Esophagus mucosa (tissue), 1 donor: ENCODE measurements around the gene PPFIBP2. TPM values are rescaled to one million over a fixed set of nuclear protein-coding genes. Genes with fewer than 3 reads are reported as not detected.

ENCODE experiments used
- ATAC-seq: fragments of 200-7000 bp; cut with Tn5 transposase; one replicate; pipeline ENCODE4 v1.9.1; 2020
- total RNA-seq: library from RNA; stranded (reverse); gene quantifications from one replicate; pipeline ENCODE4 v1.2.4, GENCODE V29; 2023
- donor health status: DM: yes; HTN: yes; CAD: no.

The PPFIBP2 gene
- total RNA-seq, 1 donor from 2014 or later: 33.4 TPM

- ATAC-seq: peak; percentile 29
Measured at GRCh38 chr11:7604331-7604955, 90.6 kb downstream of the PPFIBP2 start.

DNA sequence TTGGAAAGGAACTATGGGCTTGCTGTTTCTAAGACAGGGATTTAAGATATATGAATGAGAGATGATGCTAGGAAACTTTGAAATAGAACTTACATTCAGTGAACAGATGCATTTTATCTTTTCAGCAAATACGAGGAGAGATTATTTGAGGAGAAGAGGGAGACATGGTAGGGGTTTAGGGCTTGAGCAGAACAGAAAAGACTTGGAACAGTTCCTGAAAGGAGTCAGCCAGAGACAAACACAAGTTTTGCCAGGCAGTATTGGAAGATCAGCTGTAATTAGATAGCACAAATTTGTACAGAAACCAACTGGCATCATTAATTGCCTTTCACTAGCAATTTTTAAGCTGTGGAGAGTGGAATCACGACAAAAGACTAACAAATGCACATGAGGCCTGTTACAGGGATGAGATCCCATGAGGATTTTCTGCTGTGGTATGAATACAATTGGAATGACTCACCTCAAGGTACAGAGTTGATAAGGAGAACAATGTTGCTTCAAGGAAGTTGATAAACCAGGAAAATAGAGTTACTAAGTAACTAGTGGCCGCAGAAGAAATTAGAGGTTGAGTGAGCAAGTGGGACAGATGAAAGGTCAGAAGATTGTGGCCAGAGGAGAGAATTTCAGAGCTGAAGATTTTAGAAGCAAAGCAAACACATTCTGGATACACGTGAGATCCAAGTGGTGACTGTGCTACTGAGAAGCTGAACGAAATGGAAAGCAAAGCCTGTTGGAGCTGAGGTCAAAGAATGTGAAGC is 91.6 kb downstream of the PPFIBP2 start:
- no peak for ATAC-seq

DNA sequence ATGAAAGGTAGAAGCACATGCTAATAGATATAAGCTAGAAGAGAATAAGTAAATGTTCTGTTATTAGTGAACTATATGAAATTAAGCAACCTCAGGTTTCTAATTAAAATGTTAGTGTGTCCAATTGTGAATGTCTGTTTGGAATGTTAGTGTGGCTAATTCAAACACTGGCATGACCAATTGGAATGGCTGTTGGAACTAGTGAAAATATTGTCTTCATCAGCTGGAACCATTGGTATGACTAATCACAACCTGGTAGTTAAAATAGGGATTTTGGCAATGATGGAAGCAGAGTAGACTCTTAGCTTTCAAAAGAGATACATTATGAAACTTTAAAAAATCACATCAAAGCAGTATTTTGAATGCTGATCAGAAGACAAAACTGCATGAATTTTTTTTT is 92.7 kb downstream of the PPFIBP2 start:
- ATAC-seq: no peak

- no peak for ATAC-seq
Measured at GRCh38 chr11:7609015-7609414, 95.2 kb downstream of the PPFIBP2 start.

GRCh38 chr11:7609521-7609920 is 95.7 kb downstream of the PPFIBP2 start:
- no peak for ATAC-seq

DNA sequence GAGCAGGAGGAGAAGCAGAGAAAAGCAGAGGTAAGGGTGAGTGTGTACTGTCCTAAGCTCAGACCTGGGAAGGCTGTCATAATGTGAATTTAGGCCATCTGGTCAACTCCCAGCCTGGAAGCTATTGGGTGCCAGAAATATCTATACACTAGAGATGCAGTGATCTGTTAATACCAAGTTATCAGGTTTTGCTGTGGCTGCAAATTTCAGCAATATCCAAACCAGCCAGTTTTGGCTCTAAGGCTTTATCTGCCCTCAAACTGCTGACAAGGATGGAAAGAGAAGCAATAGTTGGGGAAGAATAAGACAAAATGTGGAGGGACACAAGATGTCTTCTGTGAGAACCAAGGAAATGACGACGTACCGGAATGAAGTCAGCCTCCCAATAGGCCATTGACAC is 96.6 kb downstream of the PPFIBP2 start:
- no peak for ATAC-seq

DNA sequence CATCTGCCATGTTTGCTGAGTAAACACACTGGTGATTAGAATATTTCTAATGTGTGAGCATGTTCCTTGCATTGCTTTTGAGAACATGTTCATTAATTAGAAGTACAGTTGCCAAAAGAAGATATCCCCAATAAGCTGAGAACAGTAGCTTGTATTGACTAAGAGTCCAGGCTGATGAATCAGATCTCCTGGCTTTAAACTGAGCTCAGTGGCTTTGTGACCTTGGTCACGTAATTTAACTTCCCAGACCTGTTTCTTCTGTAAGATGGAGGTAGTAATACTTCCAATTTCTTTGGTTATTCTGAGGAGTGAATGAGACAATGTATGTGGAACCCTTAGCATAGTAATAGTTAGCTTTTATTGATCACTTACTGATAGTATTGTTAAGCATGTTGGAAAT is 97.6 kb downstream of the PPFIBP2 start:
- peak; percentile 81 for ATAC-seq

- ATAC-seq: no peak
Measured at GRCh38 chr11:7612056-7612660, 98.4 kb downstream of the PPFIBP2 start.

GRCh38 chr11:7612661-7613393 is 99.0 kb downstream of the PPFIBP2 start:
- no peak for ATAC-seq

DNA sequence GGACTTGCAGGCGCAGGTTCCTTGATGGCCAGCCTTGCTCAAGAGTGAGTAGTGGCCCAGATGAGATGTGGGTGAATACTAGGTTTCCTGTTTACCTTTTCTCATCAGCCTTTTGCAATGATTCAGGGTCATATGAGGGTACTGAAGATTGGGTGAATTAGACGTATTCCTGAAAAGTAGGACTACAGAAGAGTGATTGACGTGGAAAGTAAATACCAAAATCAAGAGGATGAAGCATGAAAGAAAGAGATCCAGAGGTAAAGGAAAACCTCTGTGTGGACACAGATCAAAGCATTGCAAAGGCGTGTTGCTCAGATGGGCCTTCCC is 99.6 kb downstream of the PPFIBP2 start:
- ATAC-seq: no peak

DNA sequence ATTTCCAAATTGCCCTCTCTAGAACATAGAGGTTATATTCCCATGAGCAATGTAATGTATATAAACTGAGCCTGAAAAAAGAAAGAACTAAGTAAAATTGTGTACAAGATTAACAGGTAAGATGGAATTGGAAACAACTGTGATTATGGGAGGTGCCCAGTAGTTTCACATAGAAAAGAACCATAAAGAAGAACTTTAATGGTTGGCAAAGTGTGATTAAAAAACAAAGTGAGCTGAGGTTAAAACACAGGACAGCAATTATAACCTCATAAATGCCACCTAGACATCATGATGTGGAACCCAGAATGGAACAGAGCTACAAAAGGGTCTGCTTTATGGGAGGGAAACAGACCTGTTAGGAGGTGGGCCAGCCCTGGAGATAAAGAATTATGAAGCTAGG is 100.9 kb downstream of the PPFIBP2 start:
- no peak for ATAC-seq

DNA sequence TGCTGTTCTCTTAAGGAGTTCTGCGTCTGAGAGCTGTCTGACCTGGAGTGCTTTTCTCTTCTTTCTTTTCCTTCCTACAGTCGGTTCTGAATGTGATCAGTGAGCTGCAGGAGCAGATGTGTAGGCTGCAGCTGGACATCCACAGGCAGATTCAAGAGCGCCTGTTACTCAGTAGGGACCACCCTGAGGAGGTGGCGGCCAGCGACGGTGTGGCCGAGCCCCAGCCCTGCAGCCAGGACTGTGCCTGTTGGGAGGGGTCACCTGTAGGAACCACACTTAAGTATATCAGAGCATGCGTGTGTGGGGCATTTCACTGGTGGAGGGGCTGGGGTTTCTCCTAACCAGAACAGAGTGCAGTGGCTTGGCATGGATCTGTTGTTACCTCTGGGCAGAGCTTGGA is 103.2 kb downstream of the PPFIBP2 start:
- ATAC-seq: no peak

GRCh38 chr11:7619322-7619721 is 105.5 kb downstream of the PPFIBP2 start:
- no peak for ATAC-seq

GRCh38 chr11:7621090-7621489 is 107.3 kb downstream of the PPFIBP2 start:
- no peak for ATAC-seq

GRCh38 chr11:7621554-7621953 is 107.8 kb downstream of the PPFIBP2 start:
- no peak for ATAC-seq

GRCh38 chr11:7622721-7623120 is 108.9 kb downstream of the PPFIBP2 start:
- ATAC-seq: no peak

GRCh38 chr11:7628660-7629059 is 114.9 kb downstream of the PPFIBP2 start:
- ATAC-seq: no peak

DNA sequence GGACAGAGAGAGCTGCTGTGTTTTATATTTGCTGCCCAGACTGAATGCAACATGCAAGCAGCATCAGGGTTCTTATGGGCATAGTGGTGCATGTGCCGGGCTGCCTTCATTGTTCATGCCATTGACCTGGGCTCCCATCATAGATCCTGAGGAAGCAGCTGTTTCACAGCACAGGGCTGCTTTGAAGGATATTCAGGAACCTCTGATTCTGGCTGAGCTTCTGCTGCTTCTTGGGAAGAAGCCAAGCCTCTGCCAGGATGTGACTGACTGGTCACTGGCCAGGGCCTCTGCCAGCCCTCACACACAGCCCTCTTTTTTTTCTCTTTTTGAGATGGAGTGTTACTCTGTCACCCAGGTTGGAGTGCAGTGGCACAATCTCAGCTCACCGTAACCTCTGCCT is 116.2 kb downstream of the PPFIBP2 start:
- peak; percentile 26 for ATAC-seq

- ATAC-seq: no peak
Measured at GRCh38 chr11:7632211-7632610, 118.4 kb downstream of the PPFIBP2 start.

DNA sequence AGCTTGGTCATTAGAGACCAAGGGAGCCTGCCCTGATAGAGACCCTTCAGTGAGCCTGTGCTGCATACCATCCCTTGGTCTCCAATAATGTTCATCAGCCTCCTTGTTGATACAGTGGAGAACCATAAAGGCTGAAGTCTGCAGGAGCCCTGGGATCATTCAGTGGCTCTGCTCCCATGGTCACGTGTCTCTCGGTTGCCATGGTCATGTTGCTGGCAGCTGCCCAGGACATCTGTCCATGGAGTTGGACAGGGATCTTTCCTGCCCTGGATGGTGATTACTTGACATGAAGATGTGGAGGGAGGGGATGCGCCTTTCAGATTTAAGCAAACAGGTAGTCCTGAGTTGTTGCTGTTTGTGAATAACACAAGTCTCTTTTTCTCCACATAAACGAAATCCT is 121.3 kb downstream of the PPFIBP2 start:
- no peak for ATAC-seq

DNA sequence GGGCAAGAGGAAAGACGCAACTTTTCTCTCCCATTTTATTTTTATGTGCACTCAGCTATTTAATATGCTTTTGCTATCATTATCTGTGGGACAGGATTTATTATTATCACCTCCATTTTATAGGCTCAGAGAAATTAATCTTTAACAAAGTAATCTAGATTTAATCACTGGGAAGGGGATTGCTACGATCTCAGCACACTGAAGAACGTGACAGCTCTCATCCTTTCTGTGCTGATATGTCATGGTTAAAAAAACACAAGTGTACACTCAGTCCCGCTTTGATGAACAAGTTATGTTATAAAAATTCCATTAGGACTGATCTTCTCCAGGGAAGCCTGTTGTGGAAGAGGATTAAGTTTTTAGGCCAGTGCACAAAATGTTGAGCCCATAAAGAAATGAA is 121.9 kb downstream of the PPFIBP2 start:
- no peak for ATAC-seq

DNA sequence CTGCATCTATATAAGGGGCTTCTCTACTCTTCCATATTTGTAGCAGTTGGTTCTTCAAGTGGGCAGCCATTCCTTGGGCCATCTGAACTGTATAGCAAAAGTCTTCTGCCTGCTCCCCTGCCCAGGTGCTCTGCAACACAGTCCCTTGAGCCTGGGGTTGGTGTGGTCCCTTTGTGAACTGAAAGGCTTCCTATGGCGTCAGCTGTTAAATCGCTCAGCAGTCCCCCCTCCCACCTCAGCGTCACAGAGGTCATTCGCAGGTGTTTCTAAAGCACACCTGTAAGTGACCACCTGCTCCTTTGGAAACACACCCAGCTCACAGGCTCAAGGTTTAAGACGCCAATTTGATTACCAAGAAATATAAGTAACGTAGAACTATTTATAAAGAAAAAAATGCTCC is 122.6 kb downstream of the PPFIBP2 start:
- no peak for ATAC-seq

GRCh38 chr11:7637447-7638157 is 123.8 kb downstream of the PPFIBP2 start:
- ATAC-seq: peak; percentile 75
